ENCODE results near the gene LRP11.

GRCh38 chr6:149777624-149778023, 86.5 kb downstream of the LRP11 start:
- TF ChIP-seq SIN3A (IDR thresholded peaks at IDR 0.05; ENCODE audit: borderline replicate concordance, insufficient read depth, low read length) (no peak), TAF1 (IDR thresholded peaks at IDR 0.05; ENCODE audit: borderline replicate concordance, insufficient read depth, low read length) (no peak), REST (IDR thresholded peaks at IDR 0.05; ENCODE audit: insufficient read depth in 1 of 2, low read depth in 2 of 2, low read length in 2 of 2) (no peak)

All from PFSK-1 (cell line).